Neutrophil (primary cell): ENCODE measurements around the gene CCDC57.

ENCODE experiments used
- H3K27ac ChIP-seq: fragments of 200-600 bp; sonication (generic); 2 replicates; pipeline ENCODE4 v1.5.1; 2016; ENCODE audit warnings: mild to moderate bottlenecking, moderate library complexity
- H3K27me3 ChIP-seq: fragments of 200-600 bp; sonication (generic); 2 replicates; pipeline ENCODE4 v1.6.0; 2016; ENCODE audit warnings: mild to moderate bottlenecking
- H3K36me3 ChIP-seq: fragments of 200-600 bp; sonication (generic); 2 replicates; pipeline ENCODE4 v1.5.1; 2017
- H3K4me1 ChIP-seq, 2 experiments: fragments of 200-600 bp in 1 of 2; sonication (generic) in 1 of 2; 1 replicate in 1 of 2; 2 replicates in 1 of 2; pipeline versions ENCODE4 v1.5.1 to v1.6.1; 2013 to 2016; ENCODE audit warnings: low read depth in 1 of 2, low read length in 1 of 2, mild to moderate bottlenecking in 1 of 2, moderate library complexity in 1 of 2; ENCODE audit not compliant: control insufficient read depth in 1 of 2, insufficient read depth in 1 of 2
- H3K4me3 ChIP-seq, 2 experiments: fragments of 200-600 bp in 1 of 2; sonication (generic) in 1 of 2; 1 replicate in 1 of 2; 2 replicates in 1 of 2; pipeline ENCODE4 v1.5.1; 2013 to 2016; ENCODE audit warnings: low read depth in 1 of 2, low read length in 1 of 2, mild to moderate bottlenecking in 1 of 2, moderate library complexity in 1 of 2
- H3K9me3 ChIP-seq: fragments of 200-600 bp; sonication (generic); 2 replicates; pipeline ENCODE4 v1.5.1; 2016
- CTCF ChIP-seq: fragments of 200-600 bp; sonication (generic); IDR thresholded peaks from 2 replicates; pipeline ENCODE4 v1.5.1; 2016; ENCODE audit warnings: antibody characterized with exemption

The CCDC57 gene

GRCh38 chr17:82155606-82156005 is 57.0 kb downstream of the CCDC57 start:
- TF ChIP-seq CTCF: no peak
- H3K9me3 ChIP-seq: no peaks in the 10 kb centered on the region
- no peak overlapping the region for H3K27ac ChIP-seq
- H3K27me3 ChIP-seq: no peaks in the 10 kb centered on the region
- peaks cover 25% of the 10 kb centered on the region for H3K36me3 ChIP-seq
- H3K4me1 ChIP-seq: peaks cover 0 to 5% of the 10 kb centered on the region in 2 experiments
- no peak overlapping the region for H3K4me3 ChIP-seq

GRCh38 chr17:82154881-82155331 is 57.7 kb downstream of the CCDC57 start:
- no peak for TF ChIP-seq CTCF
- H3K4me3 ChIP-seq: no peak overlapping the region
- H3K4me1 ChIP-seq: peaks cover 0 to 5% of the 10 kb centered on the region in 2 experiments
- peaks cover 18% of the 10 kb centered on the region for H3K36me3 ChIP-seq
- no peaks in the 10 kb centered on the region for H3K27me3 ChIP-seq
- H3K9me3 ChIP-seq: no peaks in the 10 kb centered on the region
- no peak overlapping the region for H3K27ac ChIP-seq

- no peaks in the 10 kb centered on the region for H3K27me3 ChIP-seq
- H3K9me3 ChIP-seq: no peaks in the 10 kb centered on the region
- peaks cover 0 to 5% of the 10 kb centered on the region in 2 experiments for H3K4me1 ChIP-seq
- peaks cover 17% of the 10 kb centered on the region for H3K36me3 ChIP-seq
- H3K4me3 ChIP-seq: no peak overlapping the region
- H3K27ac ChIP-seq: no peak overlapping the region
- peak; percentile 88 for TF ChIP-seq CTCF
Observed at GRCh38 chr17:82153745-82154375, 58.8 kb downstream of the CCDC57 start.

- H3K4me1 ChIP-seq: peaks cover 0 to 5% of the 10 kb centered on the region in 2 experiments
- TF ChIP-seq CTCF: no peak
- H3K4me3 ChIP-seq: no peak overlapping the region
- H3K36me3 ChIP-seq: peaks cover 17% of the 10 kb centered on the region
- no peaks in the 10 kb centered on the region for H3K9me3 ChIP-seq
- no peak overlapping the region for H3K27ac ChIP-seq
- no peaks in the 10 kb centered on the region for H3K27me3 ChIP-seq
Observed at GRCh38 chr17:82153295-82153691, 59.3 kb downstream of the CCDC57 start.

- H3K9me3 ChIP-seq: no peaks in the 10 kb centered on the region
- H3K4me3 ChIP-seq: no peak overlapping the region
- TF ChIP-seq CTCF: no peak
- H3K27ac ChIP-seq: no peak overlapping the region
- peaks cover 0 to 5% of the 10 kb centered on the region in 2 experiments for H3K4me1 ChIP-seq
- H3K36me3 ChIP-seq: peaks cover 16% of the 10 kb centered on the region
- H3K27me3 ChIP-seq: no peaks in the 10 kb centered on the region
Observed at GRCh38 chr17:82152556-82153294, 59.9 kb downstream of the CCDC57 start.
